Esophagus muscularis mucosa (tissue), 4 donors: Measurements from ENCODE around the gene PLSCR3. TPM values are rescaled to one million over a fixed set of nuclear protein-coding genes. Genes with fewer than 3 reads are reported as not detected.
A peak's percentile ranks its signal among the peaks of the same experiment; 100 is the strongest.

Experiments
- DNase-seq: peaks from one replicate; pipeline ENCODE4 v3.0.0-alpha.2; 2017; ENCODE audit errors: extremely low spot score
- H3K27ac ChIP-seq, 4 donors: fragments of 200-600 bp; sonication (generic); replicated peaks in 1 of 4; 1 replicate in 3 of 4; 2 replicates in 1 of 4; pipeline ENCODE4 v1.5.1; 2016 to 2019; ENCODE audit warnings: mild to moderate bottlenecking in 1 of 4
- H3K27me3 ChIP-seq, 4 donors: fragments of 200-600 bp; sonication (generic); one replicate each; pipeline versions ENCODE4 v1.5.1 to v1.6.0; 2016 to 2019
- H3K36me3 ChIP-seq, 4 donors: fragments of 200-600 bp; sonication (generic); one replicate each; pipeline ENCODE4 v1.5.1; 2016 to 2019
- H3K4me1 ChIP-seq, 4 donors: fragments of 200-600 bp; sonication (generic); one replicate each; pipeline ENCODE4 v1.5.1; 2016 to 2019
- H3K4me3 ChIP-seq, 4 donors: fragments of 200-600 bp; sonication (generic); 1 replicate in 2 of 4; 2 replicates in 2 of 4; pipeline ENCODE4 v1.5.1; 2016 to 2019; ENCODE audit warnings: mild to moderate bottlenecking in 4 of 4, moderate library complexity in 1 of 4
- H3K9me3 ChIP-seq, 4 donors: fragments of 200-600 bp; sonication (generic); 1 replicate in 3 of 4; 2 replicates in 1 of 4; pipeline ENCODE4 v1.5.1; 2016 to 2019
- CTCF ChIP-seq, 3 experiments: fragments of 200-600 bp in 2 of 3; fragments of 450-650 bp in 1 of 3; sonication (generic) in 2 of 3; IDR thresholded peaks; one replicate each; pipeline ENCODE4 v1.5.1; 2017 to 2019; ENCODE audit warnings: antibody characterized with exemption in 3 of 3, mild to moderate bottlenecking in 2 of 3, moderate library complexity in 1 of 3
- EP300 ChIP-seq: sonication (generic); formaldehyde crosslinking; IDR thresholded peaks from one replicate; pipeline ENCODE4 v1.6.1; 2017; ENCODE audit warnings: antibody characterized with exemption
- POLR2A ChIP-seq: fragments of 450-650 bp; IDR thresholded peaks from one replicate; pipeline ENCODE4 v1.6.1; 2017; ENCODE audit warnings: antibody characterized with exemption, moderate library complexity, mild to moderate bottlenecking, low read depth
- POLR2AphosphoS5 ChIP-seq, 2 donors: sonication (generic); formaldehyde crosslinking; IDR thresholded peaks; one replicate each; pipeline ENCODE4 v1.6.1; 2017; ENCODE audit warnings: antibody characterized with exemption in 2 of 2
- WGBS: methylation state at CpG from one replicate; pipeline ENCODE4 v1.1.5; 2018; 5-methylcytosine and 5-hydroxymethylcytosine counted together
- intact Hi-C: fragments of 100-400 bp; cut with DNase I; formaldehyde crosslinking; loops from one replicate; pipeline ENCODE4 v1.15.1; 2023
- total RNA-seq, 4 donors: library from RNA; depleted of rRNA; stranded (reverse); fragments of >200 nt; gene quantifications; one replicate each; pipeline versions ENCODE4 v1.1.0 to v1.2.1, GENCODE V29; 2016

The PLSCR3 gene
- total RNA-seq, 4 donors from 2014 or later: 17.7 to 39.9 (median 24.3) TPM

DNA sequence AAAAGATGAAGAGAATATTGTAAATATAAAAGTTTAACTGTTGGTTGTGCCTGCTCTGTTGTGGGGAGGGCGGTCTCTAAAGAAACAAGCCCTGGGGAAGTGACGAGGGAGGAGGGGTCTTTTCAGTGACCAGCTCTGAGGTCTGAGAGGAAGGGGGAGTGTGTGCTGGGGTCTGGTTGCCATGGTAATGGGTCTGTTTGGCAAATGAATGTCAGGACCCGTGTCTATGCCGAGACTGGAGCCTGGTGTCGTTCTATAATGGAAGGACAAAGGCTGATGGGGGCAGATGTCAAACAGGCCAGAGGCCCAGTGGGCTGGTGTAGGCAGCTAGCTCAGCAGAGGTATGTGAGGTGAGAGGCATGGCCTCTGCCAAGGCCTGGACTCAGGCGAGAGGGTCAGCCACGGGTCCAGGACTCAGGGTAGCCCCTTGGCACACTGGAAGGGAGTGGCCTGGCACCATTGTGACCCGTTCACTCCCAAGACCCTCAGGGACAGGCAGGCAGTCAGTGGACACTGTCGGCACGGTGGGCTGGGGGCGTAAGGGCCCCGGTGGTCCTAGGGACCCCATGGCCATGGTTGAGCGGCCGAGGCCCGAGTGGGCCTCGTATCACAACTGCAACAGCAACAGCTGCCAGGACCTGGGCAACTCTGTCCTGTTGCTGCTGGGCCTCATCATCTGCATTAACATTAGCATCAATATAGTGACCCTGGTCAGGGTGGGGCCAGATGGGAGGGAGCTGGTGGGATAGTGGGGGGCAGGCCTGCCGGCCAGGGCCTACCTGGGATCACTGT is 25.7 kb upstream of the PLSCR3 start, which contains the start of gene SPEM1:
Gene SPEM1 (plus strand): TSS at position 506 of the 792 bp plus-strand sequence. CDS start 61 bp downstream, at position 567.
- H3K27ac ChIP-seq: no peak within 1 kb of the TSS
- no peak within 1 kb of the TSS for H3K4me3 ChIP-seq
- H3K4me1 ChIP-seq: no peaks in the 10 kb centered on the region
- H3K36me3 ChIP-seq: peaks cover 0 to 32% (median 15%) of the 10 kb centered on the region in 4 donors
- intact Hi-C loops: no loop called here
- DNase-seq: no peak
- no peaks in the 10 kb centered on the region for H3K27me3 ChIP-seq
- WGBS: 79% methylated on average over 17 of the region's 17 CpGs
- H3K9me3 ChIP-seq: no peaks in the 10 kb centered on the region
- TF ChIP-seq CTCF (IDR thresholded peaks at IDR 0.05) (no peak), POLR2A (no peak), EP300 (no peak), POLR2AphosphoS5 (IDR thresholded peaks at IDR 0.05) (no peak)

DNA sequence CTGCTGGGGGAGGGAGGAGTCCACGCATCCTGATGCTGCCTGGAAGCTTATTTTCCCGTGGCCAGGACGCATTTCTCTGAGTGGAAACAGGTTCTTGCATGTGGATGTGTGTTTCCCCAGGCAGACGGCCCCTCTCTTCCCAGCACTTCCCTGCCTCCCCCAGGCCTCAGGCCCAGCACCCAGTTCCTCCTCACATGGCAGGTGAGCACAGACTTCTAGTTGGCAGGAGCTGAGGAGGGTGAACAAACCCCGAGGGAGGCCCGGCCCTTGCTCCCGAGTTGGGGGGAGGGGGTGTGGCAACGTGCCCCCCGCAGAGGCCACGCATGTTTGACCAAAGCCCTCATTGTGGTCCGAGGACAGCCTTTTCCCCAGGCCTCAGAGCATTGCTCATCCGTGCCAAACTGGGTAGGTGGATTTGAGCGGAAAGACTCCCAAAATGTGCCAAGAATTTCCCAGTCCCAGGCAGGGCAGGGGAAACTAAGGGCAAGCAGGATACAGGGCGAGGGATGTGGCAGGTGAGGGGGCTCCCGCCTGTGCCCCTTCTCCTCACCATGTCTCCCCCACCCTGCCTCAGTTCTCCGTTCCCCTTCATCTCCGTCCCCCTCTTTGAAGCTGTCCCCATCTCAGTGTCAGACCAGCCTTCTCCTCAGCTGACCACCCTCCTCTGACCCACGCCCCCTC is 24.3 kb upstream of the PLSCR3 start:
- 76% methylated on average over 17 of the region's 18 CpGs for WGBS
- intact Hi-C loops: no loop called here
- Histone ChIP-seq H3K9me3 (no peaks in the 10 kb centered on the region), H3K4me3 (no peak overlapping the region), H3K27ac (no peak overlapping the region), H3K4me1 (no peaks in the 10 kb centered on the region), H3K27me3 (no peaks in the 10 kb centered on the region), H3K36me3 (peaks cover 0 to 39% (median 19%) of the 10 kb centered on the region in 4 donors)
- DNase-seq: no peak
- TF ChIP-seq EP300: no peak
- no peak for TF ChIP-seq CTCF (IDR thresholded peaks at IDR 0.05)
- no peak for TF ChIP-seq POLR2AphosphoS5 (IDR thresholded peaks at IDR 0.05)
- TF ChIP-seq POLR2A: no peak

DNA sequence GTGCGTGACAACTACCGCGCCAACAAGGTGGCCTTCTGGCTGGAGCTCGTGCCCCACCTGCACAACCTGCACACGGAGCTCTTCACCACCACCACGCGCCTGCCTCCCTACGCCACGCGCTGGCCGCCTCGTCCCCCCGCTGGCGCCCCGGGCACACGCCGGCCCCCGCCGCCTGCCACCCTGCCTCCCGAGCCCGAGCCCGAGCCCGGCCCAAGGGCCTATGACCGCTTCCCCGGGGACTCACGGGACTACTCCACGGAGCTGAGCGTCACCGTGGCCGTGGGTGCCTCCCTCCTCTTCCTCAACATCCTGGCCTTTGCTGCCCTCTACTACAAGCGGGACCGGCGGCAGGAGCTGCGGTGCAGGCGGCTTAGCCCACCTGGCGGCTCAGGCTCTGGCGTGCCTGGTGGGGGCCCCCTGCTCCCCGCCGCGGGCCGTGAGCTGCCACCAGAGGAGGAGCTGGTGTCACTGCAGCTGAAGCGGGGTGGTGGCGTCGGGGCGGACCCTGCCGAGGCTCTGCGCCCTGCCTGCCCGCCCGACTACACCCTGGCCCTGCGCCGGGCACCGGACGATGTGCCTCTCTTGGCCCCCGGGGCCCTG is 22.8 kb upstream of the PLSCR3 start:
- Histone ChIP-seq H3K9me3 (no peaks in the 10 kb centered on the region), H3K27ac (no peak overlapping the region), H3K4me1 (no peaks in the 10 kb centered on the region), H3K4me3 (no peak overlapping the region), H3K36me3 (peaks cover 0 to 39% (median 19%) of the 10 kb centered on the region in 4 donors), H3K27me3 (no peaks in the 10 kb centered on the region)
- no peak for TF ChIP-seq POLR2A
- WGBS: 97% methylated on average over 30 of the region's 54 CpGs
- intact Hi-C loops: no loop called here
- no peak for DNase-seq

DNA sequence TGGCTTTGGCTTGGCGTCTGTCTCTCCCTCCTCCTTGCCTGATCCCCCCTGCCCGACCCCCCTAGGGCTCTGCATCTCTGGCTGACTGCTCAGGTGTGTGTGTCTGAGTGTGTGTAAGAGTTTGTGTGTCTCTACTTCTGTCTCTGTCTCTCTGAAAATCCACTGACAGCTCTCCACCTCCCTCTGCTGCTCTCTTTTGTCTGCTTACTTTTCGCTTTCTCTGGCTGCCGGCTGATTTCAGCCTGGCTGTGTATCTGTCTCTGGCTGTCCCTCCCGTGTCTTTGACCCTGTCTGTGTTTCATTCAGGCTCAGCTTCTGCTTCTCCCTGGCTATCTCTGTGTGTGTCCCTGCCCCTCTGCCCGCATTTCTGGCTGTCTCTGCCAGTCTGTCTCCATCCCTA is 22.0 kb upstream of the PLSCR3 start:
- Histone ChIP-seq H3K4me3 (no peak overlapping the region), H3K36me3 (peaks cover 0 to 40% (median 19%) of the 10 kb centered on the region in 4 donors), H3K27me3 (no peaks in the 10 kb centered on the region), H3K4me1 (no peaks in the 10 kb centered on the region), H3K27ac (no peak overlapping the region), H3K9me3 (no peaks in the 10 kb centered on the region)
- intact Hi-C loops: no loop called here
- no peak for DNase-seq
- TF ChIP-seq EP300 (no peak), POLR2A (no peak), CTCF (IDR thresholded peaks at IDR 0.05) (peak in 1 of 3 experiments; percentile 7)
- WGBS: 81% methylated on average over 5 of the region's 6 CpGs

DNA sequence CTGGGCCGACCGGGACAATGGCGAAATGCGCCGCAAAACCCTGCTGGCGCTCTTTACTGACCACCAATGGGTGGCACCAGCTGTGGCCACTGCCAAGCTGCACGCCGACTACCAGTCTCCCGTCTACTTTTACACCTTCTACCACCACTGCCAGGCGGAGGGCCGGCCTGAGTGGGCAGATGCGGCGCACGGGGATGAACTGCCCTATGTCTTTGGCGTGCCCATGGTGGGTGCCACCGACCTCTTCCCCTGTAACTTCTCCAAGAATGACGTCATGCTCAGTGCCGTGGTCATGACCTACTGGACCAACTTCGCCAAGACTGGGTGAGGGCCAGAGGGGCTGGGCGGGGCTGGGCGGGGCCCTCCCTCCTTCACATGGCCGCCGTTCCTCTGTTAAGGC is 21.5 kb upstream of the PLSCR3 start:
- Histone ChIP-seq H3K36me3 (peaks cover 0 to 46% (median 21%) of the 10 kb centered on the region in 4 donors), H3K9me3 (no peaks in the 10 kb centered on the region), H3K27ac (no peak overlapping the region), H3K27me3 (no peaks in the 10 kb centered on the region), H3K4me3 (no peak overlapping the region), H3K4me1 (no peaks in the 10 kb centered on the region)
- 97% methylated on average over 17 of the region's 23 CpGs for WGBS
- TF ChIP-seq CTCF (IDR thresholded peaks at IDR 0.05): no peak
- TF ChIP-seq POLR2AphosphoS5 (IDR thresholded peaks at IDR 0.05): no peak
- no peak for DNase-seq
- intact Hi-C loops: no loop called here
